Fibroblast of skin of right biceps (primary cell): ENCODE results near the gene ICE2.
"Not testable (repeated sequence)": the region's sequence is repeated elsewhere in the genome, so short reads cannot be mapped to it uniquely, and the experiment has no call there.

Experiments
- DNase-seq: peaks from one replicate; pipeline ENCODE4 v3.0.0-alpha.2; 2013

The ICE2 gene

DNA sequence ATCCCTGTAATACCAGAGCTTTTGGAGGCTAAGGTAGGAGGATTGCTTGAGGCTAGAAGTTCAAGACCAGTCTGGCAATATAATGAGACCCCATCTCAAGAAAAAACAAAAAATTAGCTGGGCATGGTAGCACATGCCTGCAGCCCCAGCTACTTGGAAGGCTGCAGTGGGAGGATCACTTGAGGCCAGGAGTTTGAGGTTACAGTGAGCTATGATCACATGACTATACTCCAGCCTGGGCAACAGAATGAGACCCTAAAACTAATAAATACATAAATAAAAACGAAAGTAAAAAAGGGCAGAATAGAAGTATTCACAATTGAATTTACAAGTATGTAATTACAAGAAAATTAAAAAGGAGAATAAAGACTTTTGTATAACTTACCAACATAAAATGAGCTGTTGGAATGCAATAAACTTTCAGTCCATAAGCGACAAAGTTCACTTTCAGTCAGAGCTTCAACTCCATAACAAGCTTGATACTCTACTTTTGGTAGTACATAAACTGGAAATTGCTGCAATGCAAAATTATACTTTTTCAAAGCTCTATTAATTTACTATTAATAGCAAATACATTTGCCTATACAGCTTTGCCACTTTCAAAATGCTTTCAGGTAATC is 36.8 kb downstream of the ICE2 start:
- DNase-seq, result no peak

DNA sequence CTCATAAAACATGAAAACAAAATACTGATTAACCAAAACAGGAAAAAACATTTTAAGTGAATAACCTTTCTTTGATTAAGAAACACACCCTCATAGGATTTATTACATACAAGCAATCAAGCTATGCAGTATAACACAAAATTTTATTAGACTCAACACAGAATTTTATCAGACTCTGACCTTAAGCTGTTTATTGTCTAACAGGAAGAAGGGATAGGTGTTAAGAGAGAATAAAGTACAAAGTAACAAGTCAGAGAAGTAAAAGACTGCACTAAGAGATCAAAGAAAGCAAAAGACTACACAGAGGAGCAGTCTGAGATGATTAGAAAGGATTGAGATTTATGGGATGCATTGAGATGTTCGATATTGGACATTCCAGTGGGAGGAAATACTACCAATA is 37.6 kb downstream of the ICE2 start:
- DNase-seq, result no peak

DNA sequence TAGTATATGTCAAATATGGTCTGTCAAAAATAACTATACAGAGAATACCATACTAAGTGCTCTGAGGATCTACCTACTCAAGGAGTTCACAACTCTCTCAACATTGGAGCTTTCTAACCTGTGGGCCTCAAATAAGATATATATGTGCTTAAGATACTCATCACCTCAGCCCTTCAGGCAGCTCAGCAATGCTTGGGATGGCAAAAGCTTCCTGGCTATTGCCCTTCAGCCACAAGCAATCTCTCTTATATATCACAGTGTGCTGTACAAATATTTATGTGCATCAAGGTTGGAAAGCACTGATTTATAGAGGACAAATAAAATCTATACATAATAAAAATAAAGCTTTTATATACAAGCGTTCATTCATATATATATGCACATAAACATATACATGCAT is 40.3 kb downstream of the ICE2 start:
- no peak for DNase-seq

DNA sequence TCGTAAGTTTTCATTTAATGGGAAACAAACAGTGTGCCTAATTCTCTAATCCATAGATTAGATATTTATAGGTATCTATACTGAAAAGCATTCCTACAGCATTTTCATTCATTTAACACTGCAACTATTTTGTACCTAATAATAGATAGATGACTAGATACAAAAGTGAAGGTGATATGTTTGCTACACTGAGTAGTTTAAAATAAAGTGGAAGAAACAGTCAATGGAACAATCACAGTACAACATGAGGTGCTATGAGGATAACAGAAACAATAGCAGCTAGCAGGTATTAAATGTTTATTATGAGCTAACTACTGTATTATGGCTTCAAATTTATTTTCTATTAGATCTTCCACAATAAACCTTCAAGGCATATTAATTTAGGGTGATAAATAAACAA is 50.0 kb downstream of the ICE2 start:
- no peak for DNase-seq

DNA sequence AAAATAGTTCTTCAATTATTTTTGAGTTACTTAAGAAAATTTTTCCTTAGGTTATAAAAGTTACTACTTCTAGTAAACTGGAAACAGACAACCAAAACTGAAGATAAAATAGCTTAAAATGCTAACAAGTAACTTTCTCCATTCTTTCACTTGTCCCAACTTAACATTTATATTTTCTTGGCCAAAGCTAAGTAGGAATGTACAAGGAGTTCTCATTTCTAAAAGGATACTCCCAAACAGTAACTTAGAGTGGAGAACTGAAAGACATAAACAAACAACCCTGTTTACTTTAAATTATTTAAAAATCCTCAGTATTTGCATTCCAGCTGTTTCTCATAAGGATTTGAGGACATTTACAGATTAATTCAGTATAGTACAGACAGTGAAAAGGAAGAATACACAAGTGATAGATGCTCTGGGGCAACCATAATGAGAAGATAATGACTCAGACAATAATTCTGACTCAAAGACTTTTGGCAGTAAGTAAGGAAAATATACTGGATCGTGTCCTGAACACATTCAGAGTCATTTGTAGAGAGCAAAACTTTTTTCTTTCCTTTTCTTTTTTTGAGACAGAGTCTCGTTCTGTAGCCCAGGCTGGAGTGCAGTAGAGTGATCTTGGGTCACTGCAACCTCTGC is 52.0 kb downstream of the ICE2 start:
- DNase-seq, result peak; percentile 82

DNA sequence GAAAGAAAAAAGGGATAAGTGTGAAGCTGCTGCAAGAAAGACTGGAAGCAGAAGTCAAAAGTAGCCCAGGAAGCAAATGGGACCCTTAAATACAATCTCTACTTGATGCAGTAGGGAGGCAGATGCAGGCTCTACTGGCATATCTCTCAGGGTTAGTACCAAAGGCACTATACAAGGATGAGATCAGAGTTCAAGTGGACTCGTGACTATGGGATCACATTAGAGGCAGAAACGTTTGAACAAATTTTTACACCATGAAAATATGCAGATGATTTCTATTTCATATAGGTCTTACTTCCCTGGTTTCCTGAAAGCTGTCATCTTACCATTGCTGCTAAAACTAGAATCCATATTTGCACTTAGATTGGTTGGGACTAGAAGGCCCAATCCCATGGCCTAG is 53.5 kb downstream of the ICE2 start:
- no peak for DNase-seq

DNA sequence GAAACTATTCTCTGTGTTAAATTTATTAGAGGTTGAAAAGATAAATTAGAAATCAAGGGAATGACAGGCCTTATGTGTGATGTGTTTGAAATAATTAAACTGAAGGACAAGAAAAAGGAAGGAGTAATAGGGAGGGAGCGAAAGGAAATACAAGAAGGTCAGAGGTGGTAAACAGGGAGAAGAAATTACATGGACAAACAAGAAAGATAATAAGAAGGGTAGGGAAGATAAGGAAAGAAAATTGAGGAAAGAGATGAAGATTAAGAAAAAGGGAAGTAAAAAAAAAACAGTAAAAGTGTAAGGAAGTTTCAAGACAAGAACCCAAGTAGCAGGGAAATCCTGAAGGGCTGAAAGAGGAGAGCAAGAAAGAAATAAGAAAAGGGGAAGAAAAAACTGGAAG is 54.9 kb downstream of the ICE2 start:
- no peak for DNase-seq

DNA sequence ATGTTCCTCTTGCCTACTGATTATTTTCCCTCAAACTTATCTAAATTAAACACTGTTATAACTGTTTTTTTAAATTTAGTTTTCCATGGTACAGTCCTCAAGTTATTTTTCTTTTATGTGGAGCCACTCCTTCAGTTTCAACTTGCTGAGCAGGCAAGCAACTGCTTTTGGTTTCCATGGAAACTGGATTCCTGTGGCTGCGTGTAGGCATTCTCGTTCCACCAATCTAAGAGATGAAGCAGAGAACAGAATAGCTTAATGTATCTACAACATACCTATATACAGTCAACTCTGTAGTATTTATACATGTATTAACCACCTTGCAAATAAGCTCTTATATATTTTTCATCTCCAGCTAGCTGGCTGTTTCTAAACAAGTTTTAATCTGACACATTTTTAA is 55.4 kb downstream of the ICE2 start:
- peak; percentile 95 for DNase-seq

DNA sequence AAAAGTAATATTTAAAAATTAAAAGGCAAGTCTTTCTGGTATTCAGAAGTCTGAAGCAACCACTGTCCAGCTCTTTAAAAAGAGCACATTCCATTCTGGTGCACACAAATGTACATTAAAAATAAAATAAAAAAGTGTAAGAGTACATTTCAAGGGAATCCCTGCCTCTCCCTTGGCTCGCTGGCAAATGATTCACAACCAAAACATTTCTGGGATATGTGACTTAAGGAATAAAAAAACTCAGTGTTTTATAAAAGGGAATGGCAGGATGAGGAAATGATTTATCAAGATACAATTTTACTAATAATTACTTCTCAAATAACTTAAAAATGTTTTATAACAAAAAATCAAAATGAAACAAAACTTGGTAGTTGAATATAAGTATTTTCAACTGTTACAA is 57.4 kb downstream of the ICE2 start:
- peak; percentile 95 for DNase-seq

DNA sequence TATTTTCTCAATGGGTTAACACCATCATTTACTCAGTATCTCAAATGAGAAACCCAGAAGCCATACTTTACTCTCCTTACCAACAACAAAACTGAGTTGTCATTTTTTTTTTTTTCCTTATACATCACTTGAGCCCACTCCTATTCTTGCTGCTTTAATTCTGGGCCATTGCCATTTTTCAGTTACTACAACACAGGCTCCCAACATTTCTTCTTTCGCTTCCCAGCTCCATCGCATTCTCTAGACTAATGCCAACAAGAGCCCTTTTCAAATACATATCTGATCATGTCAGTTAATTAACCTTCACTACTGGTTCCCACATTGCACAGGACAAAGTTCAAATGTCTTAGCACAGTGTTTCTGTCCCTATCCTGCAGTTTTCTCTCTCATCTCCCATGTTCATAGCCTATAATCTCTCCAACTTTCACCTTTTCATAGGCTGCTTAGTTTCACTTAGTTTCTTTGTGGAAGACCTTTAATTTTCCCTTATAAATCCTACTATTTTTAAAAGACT is 58.7 kb downstream of the ICE2 start:
- DNase-seq, result no peak

DNA sequence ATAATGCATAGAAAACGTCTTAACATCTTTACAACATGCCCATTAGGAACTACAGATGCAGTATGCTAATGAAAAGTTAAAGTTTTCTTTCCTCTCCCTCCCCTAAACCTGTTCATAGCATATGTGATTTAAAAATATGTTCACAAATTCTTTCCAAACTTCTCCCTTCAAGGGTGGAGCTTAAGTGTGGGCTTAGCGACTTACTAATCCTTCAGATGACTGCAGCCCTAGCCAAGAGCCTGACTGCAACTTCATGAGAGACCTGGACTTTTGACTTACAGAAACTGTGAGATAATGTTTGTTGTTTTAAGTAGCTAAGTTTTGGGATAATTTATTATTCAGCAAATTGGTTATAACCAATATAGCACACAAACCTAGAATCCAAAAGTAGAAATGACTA is 59.2 kb downstream of the ICE2 start:
- DNase-seq, result peak; percentile 62

DNA sequence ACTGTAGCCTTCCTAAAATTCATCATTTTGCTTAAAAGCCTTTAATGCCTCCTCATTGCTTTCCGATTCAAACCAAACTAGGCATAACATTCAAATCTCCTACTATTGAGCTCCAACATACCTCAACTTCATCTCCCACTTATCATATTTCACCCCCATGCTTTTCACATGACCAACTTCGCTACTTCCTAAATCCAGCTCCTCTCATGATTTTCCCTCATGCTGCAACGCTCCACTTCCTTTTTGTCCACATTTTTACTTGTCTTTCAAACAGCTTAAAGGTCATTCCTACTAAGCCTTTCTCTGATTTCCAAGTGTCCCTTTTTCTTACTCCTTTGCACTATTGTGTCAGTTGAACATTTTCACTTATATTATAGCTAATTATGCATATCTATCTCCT is 60.8 kb downstream of the ICE2 start:
- no peak for DNase-seq

DNA sequence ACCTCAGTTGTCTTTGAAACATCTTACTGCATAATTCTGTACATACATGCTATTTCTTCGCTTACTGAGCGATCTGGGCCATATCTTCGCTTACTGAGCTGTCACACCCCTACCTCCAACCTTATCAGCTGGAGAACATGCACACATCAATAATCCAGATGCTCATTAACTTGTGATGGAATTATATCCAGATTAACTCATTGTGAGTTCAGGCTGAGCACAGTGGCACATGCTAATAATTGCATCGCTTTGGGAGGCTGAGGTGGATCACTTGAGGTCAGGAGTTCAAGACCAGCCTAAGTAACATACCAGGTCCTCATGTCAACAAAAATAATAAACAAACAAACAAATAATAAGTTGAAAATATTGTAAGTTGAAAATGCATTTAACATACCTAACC is 61.8 kb downstream of the ICE2 start:
- no peak for DNase-seq

DNA sequence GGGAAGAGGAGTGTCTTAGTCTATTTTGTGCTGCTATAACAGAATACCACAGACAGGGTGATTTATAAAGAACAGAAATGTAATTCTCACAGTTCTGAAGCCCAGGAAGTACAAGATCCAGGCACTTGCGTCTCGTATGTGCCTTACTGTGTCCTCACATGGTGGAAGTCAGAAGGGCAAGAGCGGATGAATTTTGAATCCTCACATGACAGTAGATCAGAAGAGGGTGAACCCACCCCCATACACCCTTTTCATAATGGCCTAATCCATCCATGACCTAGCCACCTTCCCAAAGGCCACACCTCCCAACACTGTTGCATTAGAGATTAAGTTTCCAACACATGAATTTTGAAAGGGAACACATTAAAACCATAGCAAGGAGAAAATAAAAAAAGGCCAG is 62.5 kb downstream of the ICE2 start:
- no peak for DNase-seq

DNA sequence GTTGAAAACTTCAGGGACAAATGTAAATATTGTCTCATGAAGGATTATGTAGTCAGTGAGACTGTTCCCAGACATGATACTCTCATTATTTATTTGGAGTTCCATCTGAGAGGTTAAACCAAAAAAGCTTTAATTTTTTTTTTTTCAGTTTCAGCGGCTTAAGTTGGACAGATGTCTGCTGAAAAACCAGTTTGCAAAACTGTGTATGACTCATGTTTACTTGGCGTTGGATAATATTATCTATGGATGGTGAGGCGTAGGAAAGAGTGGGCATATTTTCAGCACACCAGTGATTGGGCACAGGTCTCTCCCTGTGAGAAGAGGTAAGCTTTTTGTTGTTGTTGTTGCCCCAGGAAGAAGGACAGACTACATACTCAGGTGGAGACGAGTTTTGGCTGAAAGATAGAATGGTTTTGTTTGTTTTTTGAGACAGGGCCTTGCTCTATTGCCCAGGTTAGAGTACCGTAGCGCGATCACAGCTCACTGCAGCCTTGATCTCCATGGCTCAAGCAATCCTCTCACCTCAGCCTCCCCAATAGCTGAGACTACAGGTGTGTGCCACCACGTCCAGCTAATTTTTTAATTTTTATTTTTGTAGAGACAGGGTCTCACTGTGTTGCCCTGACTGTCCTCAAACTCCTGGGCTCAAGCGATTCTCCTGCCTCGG is 64.8 kb downstream of the ICE2 start:
- DNase-seq, result peak; percentile 49

DNA sequence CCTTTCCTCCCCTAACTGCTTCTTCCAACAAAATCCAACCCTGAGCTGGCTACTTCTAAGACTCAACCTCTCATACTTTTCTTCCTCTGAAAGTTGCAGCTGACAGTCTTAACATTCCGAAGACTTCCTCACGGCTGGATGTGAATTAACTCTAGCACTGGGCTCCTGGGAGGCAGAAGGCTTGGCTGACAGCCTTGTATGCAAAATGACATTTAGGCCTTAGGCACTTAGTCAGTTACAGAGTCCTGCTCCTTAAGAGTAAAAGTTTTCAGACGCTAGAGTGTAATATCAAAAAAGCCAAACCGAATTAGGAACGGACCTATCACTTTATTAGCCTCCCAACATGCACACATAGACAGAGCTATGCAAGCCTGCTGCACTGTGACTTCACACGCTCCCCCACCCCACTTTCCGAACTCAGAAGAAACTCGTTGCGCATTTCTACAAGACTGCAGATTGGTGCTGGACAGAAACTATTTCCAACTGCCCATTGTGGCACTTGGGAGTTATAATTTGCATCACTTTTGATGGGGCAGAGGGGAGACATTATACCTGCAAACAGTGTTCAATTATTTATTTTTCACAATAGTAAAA is 65.6 kb downstream of the ICE2 start:
- peak; percentile 63 for DNase-seq

DNA sequence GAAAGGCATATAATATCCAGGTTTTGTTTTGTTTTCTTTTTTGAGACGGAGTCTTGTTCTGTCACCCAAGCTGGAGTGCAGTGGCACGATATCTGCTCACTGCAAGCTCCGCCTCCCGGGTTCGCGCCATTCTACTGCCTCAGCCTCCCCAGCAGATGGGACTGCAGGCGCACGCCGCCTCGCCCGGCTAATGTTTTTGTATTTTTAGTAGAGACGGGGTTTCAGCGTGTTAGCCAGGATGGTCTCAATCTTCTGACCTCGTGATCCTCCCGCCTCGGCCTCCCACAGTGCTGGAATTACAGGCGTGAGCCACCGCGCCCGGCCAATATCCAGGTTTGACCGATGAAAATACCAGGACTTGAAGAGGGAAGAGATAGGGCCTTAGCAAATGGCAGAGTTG is 66.1 kb downstream of the ICE2 start:
- DNase-seq, result not testable (repeated sequence)

DNA sequence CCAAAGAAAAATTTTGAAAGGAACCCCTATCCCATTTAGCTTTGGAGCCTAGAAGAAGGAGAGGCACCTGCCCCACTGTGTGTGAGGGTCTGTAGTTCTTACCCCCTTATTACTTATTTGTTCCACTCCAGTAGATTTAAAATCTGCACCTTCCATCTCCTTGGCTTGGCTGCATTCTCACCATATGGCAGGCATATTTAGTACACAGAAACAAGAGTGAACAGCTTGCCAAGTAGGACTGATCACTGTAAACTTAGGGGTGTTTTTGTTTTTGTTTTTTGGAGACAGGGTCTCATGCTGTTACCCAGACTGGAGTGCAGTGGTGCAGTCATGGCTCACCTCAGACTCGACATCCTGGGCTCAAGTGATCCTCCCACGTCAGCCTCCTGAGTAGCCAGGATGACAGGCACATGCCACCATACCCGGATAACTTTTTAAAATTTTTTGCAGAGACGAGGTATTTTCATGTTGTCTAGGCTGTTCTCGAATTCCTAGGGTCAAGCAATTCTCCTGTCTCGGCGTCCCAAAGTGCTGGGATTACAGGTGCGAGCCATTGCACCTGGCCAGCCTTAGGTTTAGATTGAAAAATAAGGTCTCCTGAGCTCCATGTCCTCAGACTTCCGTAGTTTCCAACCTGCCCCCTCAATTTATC is 67.0 kb downstream of the ICE2 start:
- no peak for DNase-seq

DNA sequence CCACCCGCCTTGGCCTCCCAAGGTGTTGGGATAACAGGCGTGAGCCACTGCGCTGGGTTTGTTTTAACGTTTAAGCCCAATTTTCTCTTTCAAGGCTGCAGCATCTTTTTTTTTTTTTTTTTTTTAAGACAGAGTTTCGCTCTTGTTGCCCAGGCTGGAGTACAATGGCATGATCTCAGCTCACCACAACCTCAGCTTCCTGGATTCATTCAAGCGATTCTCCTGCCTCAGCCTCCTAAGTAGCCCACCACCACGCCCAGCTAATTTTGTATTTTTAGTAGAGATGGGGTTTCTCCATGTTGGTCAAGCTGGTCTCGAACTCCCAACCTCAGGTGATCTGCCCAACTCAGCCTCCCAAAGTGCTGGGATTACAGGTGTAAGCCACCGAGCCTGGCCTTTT is 68.6 kb downstream of the ICE2 start:
- not testable (repeated sequence) for DNase-seq

DNA sequence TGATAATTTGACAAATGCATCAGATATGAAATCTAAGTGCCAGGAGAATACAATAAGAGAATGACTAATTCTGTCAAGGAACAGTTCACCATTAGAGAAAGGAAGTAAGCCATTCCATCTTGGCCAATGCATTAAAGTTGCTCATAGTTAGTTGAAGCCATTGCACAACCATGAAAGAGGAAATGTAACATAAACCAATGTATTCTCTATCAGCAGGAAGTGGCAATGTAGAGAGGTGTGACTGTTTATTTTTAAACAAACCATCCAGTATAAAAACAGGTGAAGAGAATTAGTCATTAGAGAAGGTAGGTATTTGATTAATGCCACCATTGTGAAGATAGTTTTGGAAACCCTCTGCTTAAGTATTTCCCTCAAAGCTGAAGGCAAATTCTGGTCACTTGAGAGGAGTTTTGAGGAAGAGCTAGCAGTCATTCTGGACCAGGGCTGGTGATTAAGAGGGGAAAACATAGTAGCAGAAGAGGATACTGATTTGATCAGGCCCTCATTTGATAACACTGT is 70.4 kb downstream of the ICE2 start:
- peak; percentile 90 for DNase-seq

DNA sequence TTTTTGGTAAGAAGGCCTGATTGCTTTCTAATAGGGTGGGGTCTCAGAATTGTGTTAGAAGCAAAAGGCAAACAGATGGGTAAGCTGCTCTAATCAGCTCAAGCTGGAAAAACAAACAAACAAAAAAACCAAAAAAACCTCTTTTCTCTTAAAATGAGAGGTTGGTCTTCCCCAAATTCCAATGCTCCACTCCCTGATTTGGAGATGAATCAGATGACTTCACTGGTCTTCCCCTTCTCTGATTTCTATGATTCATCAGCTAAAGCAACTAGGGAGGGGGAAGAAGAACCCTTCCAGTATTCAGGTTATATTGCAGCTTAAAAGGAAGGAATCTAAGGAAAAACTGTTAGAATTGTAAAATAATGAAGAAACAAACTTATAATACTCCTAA is 71.5 kb downstream of the ICE2 start:
- peak; percentile 90 for DNase-seq

DNA sequence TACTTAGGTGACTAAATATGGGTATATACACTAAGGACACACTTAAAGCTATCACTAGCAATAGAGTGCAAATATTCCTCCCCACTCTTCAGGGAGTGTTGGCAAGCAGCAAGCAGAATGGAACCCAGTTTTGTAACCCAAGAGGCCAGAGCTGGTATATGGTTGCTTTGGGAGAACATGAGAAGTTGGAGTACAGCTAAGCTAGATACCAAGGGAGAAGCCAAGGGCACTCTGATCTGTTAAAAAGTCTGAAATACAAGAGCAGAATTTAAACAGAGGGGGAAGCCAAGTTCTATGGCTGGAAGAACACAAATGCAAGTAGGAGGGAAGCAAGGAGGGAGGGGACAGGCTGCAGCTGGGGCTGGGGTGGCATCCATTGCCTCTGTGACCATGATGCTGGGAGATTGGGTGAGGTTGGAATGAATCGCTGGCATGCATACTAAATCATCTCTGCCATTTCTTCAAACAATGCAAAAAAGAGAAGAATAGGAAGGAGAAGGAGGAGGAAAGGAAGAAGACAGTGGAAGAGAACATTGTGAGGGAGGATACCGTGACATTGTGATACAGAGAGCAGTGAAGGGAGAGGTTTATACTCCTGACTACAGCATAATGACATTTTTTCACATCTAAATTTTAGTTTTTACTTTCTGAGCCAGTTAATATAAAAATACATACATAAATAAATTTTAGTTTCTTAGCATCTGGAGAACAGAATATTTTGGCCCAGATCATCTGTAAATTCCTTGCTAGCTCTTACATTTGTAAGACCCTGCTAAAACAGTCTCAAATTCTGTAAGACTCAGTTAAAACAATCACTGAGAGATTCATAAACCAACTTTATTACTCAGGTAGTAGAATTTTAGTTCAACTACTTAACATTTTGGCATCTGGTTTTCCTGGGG is 72.2 kb downstream of the ICE2 start:
- no peak for DNase-seq
